Gastrocnemius medialis (tissue), 4 donors: ENCODE data around the gene PELI3.

Experiments
- POLR2A ChIP-seq, 2 donors: fragments of 450-650 bp; IDR thresholded peaks; one replicate each; pipeline ENCODE4 v1.6.1; 2017; ENCODE audit warnings: antibody characterized with exemption in 2 of 2, mild to moderate bottlenecking in 2 of 2, moderate library complexity in 2 of 2
- TF ChIP-seq, protein P1 (sequence below), 5 experiments: fragments of 450-650 bp in 3 of 5; fragments of 200-600 bp in 2 of 5; sonication (generic) in 2 of 5; IDR thresholded peaks in 4 of 5; conservative IDR thresholded peaks in 1 of 5; 1 replicate in 4 of 5; 2 replicates in 1 of 5; pipeline ENCODE4 v1.5.1; 2016 to 2019; ENCODE audit warnings: antibody characterized with exemption in 5 of 5, mild to moderate bottlenecking in 3 of 5, moderate library complexity in 3 of 5

DNA sequence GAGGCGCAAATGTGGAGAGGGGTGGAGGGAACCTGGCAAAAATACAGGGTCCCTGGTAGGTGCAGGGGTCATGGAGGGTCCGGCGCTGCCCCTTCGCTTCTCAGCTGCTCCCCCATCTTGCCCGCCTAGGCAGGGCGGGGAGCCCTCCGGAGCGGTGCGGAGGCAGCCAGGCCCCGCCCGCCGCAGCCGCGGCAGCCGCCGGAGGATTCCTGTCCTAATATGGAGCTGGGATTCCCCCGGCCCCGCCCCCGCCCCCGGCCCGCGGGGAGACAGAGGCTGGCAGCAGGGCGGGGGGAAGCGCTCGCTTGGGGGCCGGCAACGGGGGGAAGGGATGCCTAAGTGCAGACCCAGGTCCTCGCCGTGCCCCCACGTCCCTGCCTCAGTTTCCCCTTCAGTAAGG, 46.9 kb upstream of the PELI3 start:
- no peak for TF ChIP-seq POLR2A (IDR thresholded peaks at IDR 0.05)
- TF ChIP-seq, protein P1, sequence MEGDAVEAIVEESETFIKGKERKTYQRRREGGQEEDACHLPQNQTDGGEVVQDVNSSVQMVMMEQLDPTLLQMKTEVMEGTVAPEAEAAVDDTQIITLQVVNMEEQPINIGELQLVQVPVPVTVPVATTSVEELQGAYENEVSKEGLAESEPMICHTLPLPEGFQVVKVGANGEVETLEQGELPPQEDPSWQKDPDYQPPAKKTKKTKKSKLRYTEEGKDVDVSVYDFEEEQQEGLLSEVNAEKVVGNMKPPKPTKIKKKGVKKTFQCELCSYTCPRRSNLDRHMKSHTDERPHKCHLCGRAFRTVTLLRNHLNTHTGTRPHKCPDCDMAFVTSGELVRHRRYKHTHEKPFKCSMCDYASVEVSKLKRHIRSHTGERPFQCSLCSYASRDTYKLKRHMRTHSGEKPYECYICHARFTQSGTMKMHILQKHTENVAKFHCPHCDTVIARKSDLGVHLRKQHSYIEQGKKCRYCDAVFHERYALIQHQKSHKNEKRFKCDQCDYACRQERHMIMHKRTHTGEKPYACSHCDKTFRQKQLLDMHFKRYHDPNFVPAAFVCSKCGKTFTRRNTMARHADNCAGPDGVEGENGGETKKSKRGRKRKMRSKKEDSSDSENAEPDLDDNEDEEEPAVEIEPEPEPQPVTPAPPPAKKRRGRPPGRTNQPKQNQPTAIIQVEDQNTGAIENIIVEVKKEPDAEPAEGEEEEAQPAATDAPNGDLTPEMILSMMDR (IDR thresholded peaks at IDR 0.05 in 4 of 5, conservative IDR thresholded peaks at IDR 0.05 in 1 of 5): no peak
